HCT116 (cell line): Measurements from ENCODE around the gene COMMD9. TPM values are rescaled to one million over a fixed set of nuclear protein-coding genes. Genes with fewer than 3 reads are reported as not detected.

Experiments
- ATAC-seq: fragments of 200-7000 bp; cut with Tn5 transposase; 2 replicates; pipeline ENCODE4 v1.9.1; 2020; ENCODE audit warnings: mild to moderate bottlenecking, moderate library complexity
- BruUV-seq: library from RNA; stranded (reverse); fragments of 400-500 nt; replicated peaks from 2 replicates; lab custom pipeline; 2021; lab: Mats Ljungman, UMichigan
- CTCF ChIA-PET: fragments of 300-600 bp; sonication (Branson Sonifier 250); formaldehyde crosslinking; loops from one replicate; lab custom pipeline; 2021; ENCODE audit warnings: antibody characterized with exemption; lab: Charles Lee
- POLR2A ChIA-PET: fragments of 300-600, 350-600 bp; sonication (Branson Sonifier 250); formaldehyde crosslinking; loops from one replicate; lab custom pipeline; 2021; ENCODE audit warnings: antibody characterized with exemption; lab: Charles Lee
- RAD21 ChIA-PET, 2 experiments: fragments of 300-600 bp; sonication (Branson Sonifier 250); formaldehyde crosslinking; loops; one replicate each; lab custom pipeline; 2023; ENCODE audit warnings: low total read pairs in 2 of 2; ENCODE audit not compliant: uncharacterized antibody in 2 of 2, unreplicated experiment in 2 of 2, low non-redundant PET in 1 of 2; lab: Charles Lee
- DNase-seq: peaks from one replicate; pipeline ENCODE4 v3.0.0-alpha.2; 2010; ENCODE audit warnings: low read depth, low spot score
- H2AFZ ChIP-seq: fragments of 200-600 bp; shearing (Covaris generic), sonication (generic); 2 replicates; pipeline ENCODE4 v1.6.1; 2017; ENCODE audit warnings: low read depth, mixed run types, mixed read lengths, antibody characterized with exemption, low read length; ENCODE audit not compliant: poor library complexity, severe bottlenecking
- H3K27ac ChIP-seq: 2 replicates; pipeline ENCODE4 v1.5.1; 2012; ENCODE audit warnings: low read depth, low read length
- H3K27me3 ChIP-seq: fragments of 200-600 bp; sonication (generic); 2 replicates; pipeline ENCODE4 v1.6.1; 2016; ENCODE audit warnings: mixed run types, low read length, mixed read lengths; ENCODE audit not compliant: insufficient read depth
- H3K36me3 ChIP-seq, 2 experiments: fragments of 200-500 bp in 1 of 2; fragments of 200-600 bp in 1 of 2; sonication (Bioruptor generic) in 1 of 2; sonication (generic) in 1 of 2; 2 replicates each; pipeline versions ENCODE4 v1.5.1 to v1.6.1; 2014 to 2016; ENCODE audit warnings: low read length in 2 of 2, inconsistent platforms in 1 of 2, mixed read lengths in 1 of 2, mixed run types in 1 of 2; ENCODE audit not compliant: insufficient read depth in 2 of 2, control insufficient read depth in 1 of 2
- H3K4me1 ChIP-seq, 2 experiments: fragments of 200-600 bp in 1 of 2; sonication (generic) in 1 of 2; 2 replicates each; pipeline versions ENCODE4 v1.5.1 to v1.6.1; 2012 to 2017; ENCODE audit warnings: low read length in 2 of 2, inconsistent platforms in 1 of 2, mild to moderate bottlenecking in 1 of 2, mixed read lengths in 1 of 2, mixed run types in 1 of 2, moderate library complexity in 1 of 2; ENCODE audit not compliant: insufficient read depth in 2 of 2, control insufficient read depth in 1 of 2
- H3K4me2 ChIP-seq: fragments of 200-600 bp; sonication (generic); 2 replicates; pipeline ENCODE4 v1.6.1; 2017; ENCODE audit warnings: mixed run types, low read length, mixed read lengths
- H3K4me3 ChIP-seq, 2 experiments: fragments of 200-600 bp in 1 of 2; sonication (generic) in 1 of 2; replicated peaks in 1 of 2; 2 replicates each; pipeline ENCODE4 v1.5.1; 2011 to 2016; ENCODE audit warnings: low read length in 2 of 2, control low read depth in 1 of 2, low read depth in 1 of 2, mild to moderate bottlenecking in 1 of 2, mixed read lengths in 1 of 2, mixed run types in 1 of 2
- H3K79me2 ChIP-seq: fragments of 200-600 bp; sonication (generic); 2 replicates; pipeline ENCODE4 v1.6.1; 2017; ENCODE audit warnings: mild to moderate bottlenecking, mixed run types, low read length, moderate library complexity, mixed read lengths; ENCODE audit not compliant: insufficient read depth
- H3K9ac ChIP-seq: fragments of 200-600 bp; sonication (generic); 2 replicates; pipeline ENCODE4 v1.6.1; 2016; ENCODE audit warnings: low read length, mixed read lengths
- H3K9me2 ChIP-seq: fragments of 200-600 bp; sonication (generic), shearing (Covaris generic); 2 replicates; pipeline ENCODE4 v1.6.1; 2017; ENCODE audit warnings: mixed run types, mild to moderate bottlenecking, moderate library complexity; ENCODE audit not compliant: insufficient read depth
- H3K9me3 ChIP-seq, 2 experiments: fragments of 200-500 bp in 1 of 2; fragments of 200-600 bp in 1 of 2; sonication (Bioruptor generic) in 1 of 2; sonication (generic) in 1 of 2; 2 replicates each; pipeline ENCODE4 v1.6.1; 2014 to 2017; ENCODE audit warnings: low read length in 2 of 2, mixed read lengths in 2 of 2, inconsistent platforms in 1 of 2, low read depth in 1 of 2, mild to moderate bottlenecking in 1 of 2, mixed run types in 1 of 2, moderate library complexity in 1 of 2; ENCODE audit not compliant: control insufficient read depth in 1 of 2, insufficient read depth in 1 of 2
- H4K20me1 ChIP-seq: fragments of 200-600 bp; sonication (generic), shearing (Covaris generic); 2 replicates; pipeline ENCODE4 v1.6.1; 2017; ENCODE audit warnings: mixed run types, mild to moderate bottlenecking, moderate library complexity; ENCODE audit not compliant: insufficient read depth
- ELF1 ChIP-seq: IDR thresholded peaks from 2 replicates; pipeline ENCODE4 v1.6.1; 2012; ENCODE audit warnings: low read depth, borderline replicate concordance
- EZH2phosphoT487 ChIP-seq: fragments of 200-600 bp; IDR thresholded peaks from 2 replicates; pipeline ENCODE4 v1.6.1; 2018; ENCODE audit warnings: antibody characterized with exemption, borderline replicate concordance
- POLR2AphosphoS5 ChIP-seq: IDR thresholded peaks from 2 replicates; pipeline ENCODE4 v1.6.1; 2011; ENCODE audit warnings: mild to moderate bottlenecking, low read depth, low read length, moderate library complexity
- RAD21 ChIP-seq: IDR thresholded peaks from 2 replicates; pipeline ENCODE4 v1.6.1; 2012; ENCODE audit warnings: low read depth, mild to moderate bottlenecking
- ZFX ChIP-seq: fragments of 450-650 bp; IDR thresholded peaks from 2 replicates; pipeline ENCODE4 v1.6.1; 2017
- ZNF274 ChIP-seq: fragments of 200-500 bp; sonication (Bioruptor generic); IDR thresholded peaks from 2 replicates; pipeline ENCODE4 v1.6.1; 2014; ENCODE audit warnings: mild to moderate bottlenecking, low read depth, low read length, inconsistent platforms
- intact Hi-C: fragments of 100-400 bp; cut with micrococcal nuclease; formaldehyde crosslinking; loops from 2 replicates; pipeline ENCODE4 v1.10.0; 2022
- total RNA-seq: library from RNA; stranded (reverse); gene quantifications from one replicate; pipeline ENCODE4 v1.2.1, GENCODE V29; 2021; ENCODE audit not compliant: unreplicated experiment
- TF ChIP-seq, protein P1 (sequence below), 3 experiments: fragments of 200-600 bp in 1 of 3; sonication (generic) in 1 of 3; IDR thresholded peaks in 2 of 3; conservative IDR thresholded peaks in 1 of 3; 2 replicates each; pipeline ENCODE4 v1.5.1; 2012 to 2017; ENCODE audit warnings: low read depth in 2 of 3, low read length in 2 of 3, antibody characterized with exemption in 1 of 3, borderline replicate concordance in 1 of 3, control low read depth in 1 of 3, mild to moderate bottlenecking in 1 of 3, mixed read lengths in 1 of 3, mixed run types in 1 of 3, moderate library complexity in 1 of 3; ENCODE audit not compliant: insufficient read depth in 1 of 3
- TF ChIP-seq, protein P2 (sequence below): IDR thresholded peaks from 2 replicates; pipeline ENCODE4 v1.6.1; 2012

Gene COMMD9
- total RNA-seq, 1 experiment from 2014 or later: 33.3 TPM

DNA sequence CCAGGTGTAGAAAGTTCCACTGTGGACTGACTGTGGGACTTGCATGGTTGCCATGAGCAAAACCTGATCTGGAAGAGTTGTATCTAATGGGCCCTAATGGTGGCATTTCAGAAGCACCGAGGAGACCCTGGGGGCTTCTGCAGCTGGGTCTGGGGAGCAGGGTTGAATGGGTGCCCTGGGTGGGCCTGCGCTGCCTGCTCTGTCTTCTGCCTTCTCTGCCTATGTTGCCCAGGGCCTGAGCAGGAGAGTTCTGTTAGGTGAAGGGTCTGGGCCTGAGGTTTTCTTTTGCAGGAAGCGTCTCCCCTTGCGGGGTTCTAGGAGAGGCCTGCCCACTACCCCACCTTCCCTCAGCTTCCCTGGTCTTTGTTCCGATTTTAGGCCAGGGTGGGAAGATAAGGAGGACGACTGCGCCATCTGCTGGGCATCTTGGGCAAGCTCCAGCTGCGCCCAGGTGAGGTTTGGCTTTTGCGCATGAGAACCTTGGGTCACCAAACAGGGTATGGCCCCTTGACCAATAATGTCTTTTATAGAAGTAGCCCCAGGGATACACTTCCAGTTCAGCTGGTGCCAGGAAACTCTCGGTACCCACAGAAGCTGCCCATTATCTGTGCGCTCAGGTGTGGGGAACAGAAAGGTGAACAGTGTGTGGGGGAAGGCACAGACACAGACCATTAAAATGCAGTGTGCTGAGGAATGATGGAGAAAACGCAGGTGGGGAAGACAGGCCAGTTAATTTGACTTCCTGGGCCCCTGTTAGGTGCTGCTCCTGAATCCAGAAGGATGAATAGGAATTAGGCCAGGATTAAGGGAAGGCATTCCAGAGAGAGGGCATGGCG is 23.2 kb downstream of the COMMD9 start:
- H3K4me1 ChIP-seq: no peaks in the 10 kb centered on the region
- no peak overlapping the region for H3K4me2 ChIP-seq
- H3K4me3 ChIP-seq: no peak overlapping the region
- no peaks in the 10 kb centered on the region for H3K79me2 ChIP-seq
- no peaks in the 10 kb centered on the region for H3K9me3 ChIP-seq
- ChIA-PET RAD21 (interaction anchor here (1.1 to 1.4 kb wide), 5 partner anchors 32 to 780 kb away, joined by 3 to 5 read pairs (median 4); no protein-coding TSS in a partner anchor), CTCF (interaction anchor here (0.7 to 4.5 kb wide), 14 partner anchors 8 to 782 kb away, joined by 3 to 45 read pairs (median 4); no protein-coding TSS in a partner anchor), POLR2A (no interaction called here)
- no peaks in the 10 kb centered on the region for H4K20me1 ChIP-seq
- H3K36me3 ChIP-seq: no peaks in the 10 kb centered on the region
- no peak overlapping the region for H3K27ac ChIP-seq
- ATAC-seq (peak; percentile 96), DNase-seq (peak; percentile 19)
- no peak overlapping the region for H2AFZ ChIP-seq
- BruUV-seq: no TSS peak
- peak; percentile 94 for TF ChIP-seq RAD21
- TF ChIP-seq ELF1: no peak
- TF ChIP-seq EZH2phosphoT487: no peak
- no peak for TF ChIP-seq ZNF274
- TF ChIP-seq, protein P1, sequence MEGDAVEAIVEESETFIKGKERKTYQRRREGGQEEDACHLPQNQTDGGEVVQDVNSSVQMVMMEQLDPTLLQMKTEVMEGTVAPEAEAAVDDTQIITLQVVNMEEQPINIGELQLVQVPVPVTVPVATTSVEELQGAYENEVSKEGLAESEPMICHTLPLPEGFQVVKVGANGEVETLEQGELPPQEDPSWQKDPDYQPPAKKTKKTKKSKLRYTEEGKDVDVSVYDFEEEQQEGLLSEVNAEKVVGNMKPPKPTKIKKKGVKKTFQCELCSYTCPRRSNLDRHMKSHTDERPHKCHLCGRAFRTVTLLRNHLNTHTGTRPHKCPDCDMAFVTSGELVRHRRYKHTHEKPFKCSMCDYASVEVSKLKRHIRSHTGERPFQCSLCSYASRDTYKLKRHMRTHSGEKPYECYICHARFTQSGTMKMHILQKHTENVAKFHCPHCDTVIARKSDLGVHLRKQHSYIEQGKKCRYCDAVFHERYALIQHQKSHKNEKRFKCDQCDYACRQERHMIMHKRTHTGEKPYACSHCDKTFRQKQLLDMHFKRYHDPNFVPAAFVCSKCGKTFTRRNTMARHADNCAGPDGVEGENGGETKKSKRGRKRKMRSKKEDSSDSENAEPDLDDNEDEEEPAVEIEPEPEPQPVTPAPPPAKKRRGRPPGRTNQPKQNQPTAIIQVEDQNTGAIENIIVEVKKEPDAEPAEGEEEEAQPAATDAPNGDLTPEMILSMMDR (IDR thresholded peaks at IDR 0.05 in 2 of 3, conservative IDR thresholded peaks at IDR 0.05 in 1 of 3; ENCODE audit: borderline replicate concordance in 1 of 3, insufficient read depth in 1 of 3, low read depth in 2 of 3, low read length in 2 of 3): peak; percentile 79 to 94 (median 82)
- TF ChIP-seq ZFX: no peak
- no peak for TF ChIP-seq POLR2AphosphoS5
- TF ChIP-seq, protein P2, sequence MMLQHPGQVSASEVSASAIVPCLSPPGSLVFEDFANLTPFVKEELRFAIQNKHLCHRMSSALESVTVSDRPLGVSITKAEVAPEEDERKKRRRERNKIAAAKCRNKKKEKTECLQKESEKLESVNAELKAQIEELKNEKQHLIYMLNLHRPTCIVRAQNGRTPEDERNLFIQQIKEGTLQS: no peak
- intact Hi-C loops: loop anchor here (1.0 to 5.0 kb wide), 5 partner anchors 444 to 1339 kb away; no protein-coding TSS in a partner anchor
- H3K9ac ChIP-seq: no peak overlapping the region
- H3K27me3 ChIP-seq: no peaks in the 10 kb centered on the region
- H3K9me2 ChIP-seq: no peaks in the 10 kb centered on the region
